DMS153 (cell line): ENCODE measurements around the gene TSPEAR.
"Not testable (repeated sequence)": the region's sequence is repeated elsewhere in the genome, so short reads cannot be mapped to it uniquely, and the experiment has no call there.

Source experiments
- DNase-seq: peaks from one replicate; lab custom pipeline; 2025; lab: John Stamatoyannopoulos, UW

The TSPEAR gene

DNA sequence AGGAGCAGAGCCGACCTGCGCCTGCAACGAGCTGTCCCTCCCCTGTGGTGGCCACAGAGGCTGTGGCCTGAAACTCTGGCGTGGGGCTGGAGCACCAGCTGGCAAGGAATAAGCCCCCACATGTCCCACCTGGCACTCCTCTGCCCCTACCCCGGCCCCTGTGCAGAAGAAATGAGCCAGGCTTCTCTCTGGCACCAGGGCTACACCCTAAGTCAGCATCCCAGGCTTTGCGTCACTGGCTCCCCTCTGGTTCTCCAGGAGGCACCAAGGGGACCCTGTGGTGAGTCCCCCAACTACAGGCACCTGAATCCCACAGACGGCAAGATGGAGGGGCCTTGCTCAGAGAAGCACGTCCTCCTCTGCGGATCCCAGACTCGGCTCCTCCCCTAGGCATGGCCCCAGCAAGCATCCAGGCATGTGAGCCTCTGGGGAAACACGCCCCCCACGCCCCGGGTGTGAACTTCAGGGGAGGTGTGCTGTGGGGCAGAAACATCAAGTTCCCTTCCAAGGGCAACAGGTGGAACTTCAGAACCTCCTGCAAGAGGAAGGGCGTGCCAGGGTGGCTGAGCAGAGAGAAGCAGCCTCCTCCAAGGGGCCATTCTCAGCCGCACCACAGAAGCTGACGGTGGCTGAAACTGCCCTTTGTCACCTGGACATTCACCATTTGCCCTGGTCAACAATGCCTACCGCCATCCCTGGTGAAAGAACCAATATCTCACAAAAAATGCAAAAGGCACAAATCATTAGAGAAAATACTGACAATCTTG lies 108.1 kb downstream of the TSPEAR start:
- DNase-seq, result no peak

DNA sequence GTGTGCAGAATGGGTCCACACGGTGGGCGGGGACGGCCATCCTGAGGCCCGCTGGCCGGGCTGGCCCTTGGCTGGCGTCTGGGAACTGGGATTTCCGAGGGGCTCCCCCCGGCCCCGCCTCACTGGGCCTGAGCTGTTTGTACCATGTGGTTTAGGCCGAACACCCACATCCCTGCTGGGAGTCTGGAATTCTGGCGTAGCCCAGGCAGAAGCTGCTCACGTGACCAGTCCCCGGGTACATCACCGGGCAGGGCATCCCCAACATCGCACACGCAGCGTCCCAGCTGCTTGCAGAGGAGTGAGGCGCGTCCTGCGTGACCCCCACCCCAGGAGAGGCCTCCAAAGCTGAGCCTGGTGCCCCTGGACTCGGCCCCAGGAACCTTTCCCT lies 108.9 kb downstream of the TSPEAR start:
- no peak for DNase-seq

DNA sequence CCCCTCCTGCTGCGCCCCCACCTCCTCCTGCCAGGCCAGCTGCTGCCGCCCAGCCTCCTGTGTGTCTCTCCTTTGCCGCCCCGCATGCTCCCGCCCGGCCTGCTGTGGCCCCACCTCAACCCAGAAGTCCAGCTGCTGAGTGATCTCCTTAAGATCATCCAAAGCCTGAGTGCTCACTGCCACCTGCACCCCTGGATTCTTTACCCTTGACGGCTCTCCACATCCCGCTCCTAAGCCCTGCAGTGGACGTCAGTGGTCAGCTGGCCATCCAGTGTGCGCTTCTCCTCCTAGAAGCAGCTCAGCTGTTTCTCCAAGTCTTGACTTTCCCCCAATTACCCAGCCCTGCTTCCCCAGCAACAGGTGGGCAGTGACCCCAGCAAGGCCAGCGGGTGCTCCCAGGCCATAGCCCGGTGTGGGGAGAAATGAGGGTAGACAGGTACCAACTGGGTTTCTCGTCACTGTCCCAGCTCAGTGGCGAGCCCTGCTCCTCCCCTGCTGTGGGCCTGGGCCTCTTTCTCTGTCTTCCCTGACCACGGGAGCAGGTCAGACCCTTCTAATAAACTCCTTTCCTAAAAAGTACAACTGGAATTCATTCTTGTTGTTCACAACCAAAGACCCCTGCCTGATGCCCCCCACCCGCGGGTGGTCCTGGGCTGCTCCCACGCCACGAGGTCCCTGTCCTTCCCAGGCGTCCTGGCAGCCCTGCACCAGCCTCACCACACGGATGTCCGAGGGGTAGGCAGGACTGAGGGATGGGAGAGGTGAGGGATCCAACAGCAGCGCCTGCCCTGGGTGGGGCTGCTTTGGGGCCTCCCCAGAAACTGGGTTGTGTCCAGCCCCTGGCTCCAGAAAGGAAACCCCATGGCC lies 109.5 kb downstream of the TSPEAR start:
- no peak for DNase-seq

DNA sequence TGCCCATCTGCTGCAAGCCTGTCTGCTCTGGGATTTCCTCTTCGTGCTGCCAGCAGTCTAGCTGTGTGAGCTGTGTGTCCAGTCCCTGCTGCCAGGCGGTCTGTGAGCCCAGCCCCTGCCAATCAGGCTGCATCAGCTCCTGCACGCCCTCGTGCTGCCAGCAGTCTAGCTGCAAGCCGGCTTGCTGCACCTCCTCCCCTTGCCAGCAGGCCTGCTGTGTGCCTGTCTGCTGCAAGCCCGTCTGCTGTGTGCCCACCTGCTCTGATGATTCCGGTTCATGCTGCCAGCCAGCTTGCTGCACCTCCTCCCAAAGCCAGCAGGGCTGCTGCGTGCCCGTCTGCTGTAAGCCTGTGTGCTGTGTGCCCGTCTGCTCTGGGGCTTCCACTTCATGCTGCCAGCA lies 110.3 kb downstream of the TSPEAR start:
- DNase-seq, result not testable (repeated sequence)

DNA sequence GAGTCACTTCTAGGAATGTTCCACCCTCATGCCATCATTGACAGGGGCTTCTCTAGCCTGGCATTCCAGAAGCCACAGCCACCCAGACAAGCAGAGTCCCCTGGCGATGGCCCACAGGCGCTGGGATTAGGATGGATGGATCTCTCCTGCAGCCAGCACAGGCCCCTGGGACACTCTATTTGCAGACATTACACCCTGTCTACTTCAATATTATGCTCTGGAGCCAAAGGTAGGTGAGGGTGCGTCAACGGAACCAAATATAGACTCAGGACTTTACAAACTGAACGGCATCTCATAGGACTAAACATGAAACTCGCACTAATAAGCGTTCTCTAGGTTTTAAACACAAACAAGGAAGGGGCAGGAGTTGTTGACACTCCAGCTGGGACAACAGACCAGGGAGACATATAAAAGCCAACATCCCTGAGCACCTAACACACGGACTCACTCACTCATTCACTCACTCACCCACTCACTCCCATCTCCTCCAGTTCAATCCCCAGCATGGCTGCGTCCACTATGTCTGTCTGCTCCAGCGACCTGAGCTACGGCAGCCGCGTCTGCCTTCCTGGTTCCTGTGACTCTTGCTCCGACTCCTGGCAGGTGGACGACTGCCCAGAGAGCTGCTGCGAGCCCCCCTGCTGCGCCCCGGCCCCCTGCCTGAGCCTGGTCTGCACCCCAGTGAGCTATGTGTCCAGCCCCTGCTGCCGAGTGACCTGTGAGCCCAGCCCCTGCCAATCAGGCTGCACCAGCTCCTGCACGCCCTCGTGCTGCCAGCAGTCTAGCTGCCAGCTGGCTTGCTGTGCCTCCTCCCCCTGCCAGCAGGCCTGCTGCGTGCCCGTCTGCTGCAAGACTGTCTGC lies 111.0 kb downstream of the TSPEAR start, which contains the start of gene KRTAP10-7:
KRTAP10-7 (plus strand) TSS at position 480 of the 861 bp plus-strand sequence; CDS start at position 505, 25 bp downstream.
- not testable (repeated sequence) for DNase-seq

DNA sequence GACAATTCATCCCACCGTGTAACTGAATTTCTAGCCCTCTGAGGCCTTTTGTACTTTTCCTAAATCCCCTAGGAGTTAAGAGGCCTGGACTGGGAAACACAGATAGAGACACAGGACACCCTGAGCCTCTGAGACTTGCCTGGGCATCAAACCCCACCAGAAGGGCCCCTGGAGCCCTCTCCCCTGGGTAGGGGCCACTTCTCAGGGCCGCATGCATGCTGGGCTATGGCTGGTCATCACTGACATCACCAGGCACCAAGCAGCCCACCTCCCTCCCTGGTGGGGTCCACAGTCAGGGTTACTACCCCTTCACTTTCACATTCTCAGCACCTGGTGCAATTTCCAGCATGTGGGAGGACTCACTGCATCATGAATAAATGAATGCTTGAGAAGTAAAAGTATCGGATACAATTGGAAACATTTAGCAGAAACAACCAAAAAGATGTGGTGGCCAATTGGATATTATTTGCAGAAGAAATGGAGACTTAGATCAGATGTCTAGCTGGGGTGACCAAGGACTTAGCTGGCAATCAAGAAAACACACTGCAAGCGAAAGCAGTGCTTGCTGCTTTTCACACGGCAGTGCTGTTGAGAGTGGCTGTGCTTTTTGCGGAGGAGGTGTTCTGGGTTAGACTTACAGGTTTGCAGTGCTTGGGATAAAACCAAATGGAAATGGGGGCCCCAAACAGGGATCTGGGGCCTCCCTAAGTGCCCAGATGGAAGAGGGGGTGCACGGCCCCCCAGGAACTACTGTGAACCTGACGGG lies 111.9 kb downstream of the TSPEAR start:
- no peak for DNase-seq

DNA sequence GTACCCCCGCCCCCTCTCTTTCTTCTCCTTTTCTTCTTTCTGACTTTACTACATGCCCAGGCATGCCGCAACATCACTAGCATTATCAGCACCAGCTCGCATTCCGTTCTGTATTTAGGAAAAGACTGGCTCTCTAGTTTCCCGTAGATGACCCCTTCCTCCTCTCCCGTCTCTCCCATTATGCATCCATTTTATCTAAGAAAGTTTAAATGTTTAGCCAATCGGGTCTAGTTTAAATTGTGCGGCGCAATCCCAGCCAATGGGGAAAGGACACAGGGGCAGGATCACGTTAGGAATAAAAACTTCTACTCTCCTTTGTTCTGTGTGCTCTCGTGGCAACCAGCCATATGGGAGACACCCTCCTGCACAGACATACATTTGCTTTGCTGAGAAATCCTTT lies 113.3 kb downstream of the TSPEAR start:
- no peak for DNase-seq

DNA sequence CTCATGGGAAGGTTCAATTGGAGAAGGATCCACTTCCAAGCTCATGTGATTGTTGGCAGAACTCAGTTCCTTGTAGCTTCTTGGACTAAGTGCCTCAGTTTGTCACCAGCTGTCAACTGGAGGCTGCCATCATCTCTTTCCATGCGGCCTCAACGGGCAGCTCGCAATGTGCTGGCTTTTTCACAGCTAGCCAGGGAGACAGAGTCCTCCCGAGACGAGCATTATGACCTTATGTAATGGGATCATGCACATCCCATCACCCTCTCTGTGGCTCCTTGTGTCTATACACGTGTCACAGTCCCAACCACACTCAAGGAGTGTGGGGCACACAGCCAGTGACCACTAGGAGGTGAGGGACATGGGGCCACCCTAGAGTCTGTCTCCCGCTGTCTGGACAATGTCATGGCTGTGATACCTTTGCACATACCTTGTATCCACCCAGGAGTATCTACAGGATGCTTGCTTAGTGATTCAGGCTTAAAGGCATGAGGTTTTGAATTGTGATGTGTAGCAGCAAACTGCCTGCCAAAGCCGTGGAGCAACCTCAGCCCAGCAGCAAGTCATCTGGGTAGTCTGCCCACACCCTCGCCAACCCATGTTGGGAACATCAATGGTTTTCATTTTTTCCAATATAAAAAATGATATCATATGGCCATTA lies 115.2 kb downstream of the TSPEAR start:
- DNase-seq, result no peak

DNA sequence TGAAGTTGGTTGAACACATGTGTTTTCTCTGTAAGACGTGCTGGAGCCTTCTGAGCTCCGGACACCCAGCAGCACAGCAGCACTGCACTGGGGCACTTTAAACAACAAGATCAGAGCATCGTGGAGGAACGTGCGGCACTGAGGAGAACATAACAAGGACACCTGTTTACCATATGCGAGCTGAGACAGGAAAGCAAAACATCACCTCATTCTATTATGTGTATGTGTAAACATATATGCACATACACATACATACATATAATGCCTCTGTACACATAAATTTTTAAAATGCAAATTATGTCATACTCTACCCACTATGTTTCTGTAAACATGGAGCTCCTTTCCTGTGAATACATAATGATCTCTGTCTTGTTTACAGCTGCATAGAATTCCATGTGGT lies 115.8 kb downstream of the TSPEAR start:
- no peak for DNase-seq

DNA sequence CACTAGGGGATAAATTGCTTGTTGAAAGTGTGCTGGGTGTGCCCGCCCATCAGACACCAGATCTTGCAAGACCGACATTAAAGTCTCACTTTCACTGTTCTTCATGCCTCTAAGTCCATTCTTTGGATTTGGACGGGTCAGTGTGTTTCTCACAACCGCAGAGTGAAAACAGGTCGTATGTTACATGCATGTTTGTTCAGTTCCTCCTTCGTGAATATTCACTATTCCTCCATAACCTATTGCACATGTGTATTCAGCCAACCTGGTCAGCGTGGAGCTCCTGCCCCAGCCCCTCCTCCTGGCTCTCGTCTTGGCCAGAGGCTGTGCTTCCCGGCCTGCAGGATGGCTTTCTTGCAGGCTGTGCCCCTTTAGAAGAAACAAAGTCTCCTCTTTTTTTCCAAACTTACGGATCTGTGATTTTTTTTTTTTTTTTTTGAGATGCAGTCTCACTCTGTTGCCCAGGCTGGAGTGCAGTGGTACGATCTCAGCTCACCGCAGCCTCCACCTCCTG lies 116.9 kb downstream of the TSPEAR start:
- DNase-seq, result no peak

DNA sequence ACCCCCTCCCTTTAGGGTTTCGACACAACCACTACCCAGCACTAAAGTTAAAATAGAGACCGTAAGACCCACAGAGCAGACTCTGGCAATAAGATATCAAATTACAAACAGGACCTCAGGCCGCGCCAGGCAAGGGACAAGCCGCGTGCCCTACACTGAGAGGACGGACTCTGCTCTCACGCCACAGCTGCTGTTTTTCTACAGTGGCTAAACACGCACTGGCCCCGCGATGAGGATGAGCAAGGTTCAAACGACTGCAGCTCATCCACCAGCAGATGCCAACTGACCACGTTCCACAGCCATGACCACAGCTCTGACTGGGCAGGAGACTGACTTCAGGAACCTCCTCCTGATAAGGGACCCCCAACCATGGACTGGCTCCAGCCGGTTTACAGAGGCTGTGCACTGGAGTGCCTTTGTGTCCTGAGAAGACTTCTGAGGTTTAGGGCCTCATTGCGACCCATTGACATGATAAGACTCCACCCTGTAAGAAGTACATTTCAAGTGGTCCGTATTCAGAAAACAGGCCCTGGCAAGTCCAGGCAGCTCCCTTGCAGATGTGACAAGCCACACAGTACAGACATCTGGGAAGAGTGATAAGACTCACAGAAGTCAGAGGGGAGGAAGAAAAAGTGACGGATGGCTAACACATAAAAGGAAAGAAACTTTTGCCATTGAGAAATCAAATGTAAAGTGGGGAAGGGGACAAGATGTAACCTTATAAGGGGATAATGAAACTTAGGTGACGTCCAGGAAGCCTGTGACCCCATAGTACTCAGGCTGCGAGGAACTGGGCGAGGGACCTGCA lies 117.6 kb downstream of the TSPEAR start:
- DNase-seq, result no peak

DNA sequence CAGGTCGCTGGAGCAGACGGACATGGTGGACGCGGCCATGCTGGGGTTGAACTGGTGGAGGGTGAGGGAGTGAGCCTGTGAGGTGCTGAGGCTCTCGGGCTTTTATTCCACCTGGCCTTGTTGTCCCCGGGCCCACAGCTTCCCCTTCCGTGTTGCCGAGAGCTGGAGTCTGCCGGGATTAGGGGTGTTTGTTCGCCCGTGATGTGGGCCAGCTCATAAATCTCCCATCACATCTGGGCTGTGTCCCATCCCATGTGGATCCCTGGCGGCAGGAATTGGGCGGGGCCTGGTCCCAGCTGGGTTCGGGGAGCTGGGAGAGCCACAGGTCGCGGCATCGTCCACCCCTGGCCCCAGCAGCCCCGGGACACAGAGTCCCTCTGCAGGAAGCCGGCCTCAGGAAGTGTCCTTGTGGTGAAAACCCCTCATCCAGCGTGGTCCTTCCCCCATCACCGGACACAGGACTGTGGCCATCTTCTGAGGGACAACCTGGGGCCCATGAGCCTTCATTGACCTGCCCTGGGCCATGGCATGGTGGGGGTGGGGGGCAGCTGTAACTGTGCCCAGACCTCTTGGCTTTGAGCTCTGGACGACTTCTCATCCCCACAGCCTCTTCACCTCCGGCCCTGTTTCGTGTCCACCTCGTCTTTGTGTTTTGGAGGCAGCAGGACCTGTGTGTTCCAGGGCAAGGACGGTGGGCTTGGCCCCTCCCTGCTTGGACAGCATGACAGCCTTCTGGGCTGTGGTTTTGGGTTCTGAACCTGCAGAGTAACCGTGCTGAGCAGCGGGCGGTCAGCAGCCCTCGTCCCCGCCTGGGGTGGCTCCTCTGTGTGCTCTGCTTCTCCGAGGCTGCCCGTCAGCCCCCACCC lies 118.7 kb downstream of the TSPEAR start, which contains the start of gene KRTAP10-6:
KRTAP10-6 (minus strand) TSS at position 60 of the 866 bp plus-strand sequence; CDS start at position 39, 21 bp downstream.
- DNase-seq, result no peak

DNA sequence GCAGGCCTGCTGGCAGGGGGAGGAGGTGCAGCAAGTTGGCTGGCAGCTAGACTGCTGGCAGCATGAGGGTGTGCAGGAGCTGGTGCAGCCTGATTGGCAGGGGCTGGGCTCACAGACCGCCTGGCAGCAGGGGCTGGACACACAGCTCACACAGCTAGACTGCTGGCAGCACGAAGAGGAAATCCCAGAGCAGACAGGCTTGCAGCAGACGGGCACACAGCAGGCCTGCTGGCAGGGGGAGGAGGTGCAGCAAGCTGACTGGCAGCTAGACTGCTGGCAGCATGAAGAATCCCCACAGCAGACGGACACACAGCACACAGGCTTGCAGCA lies 119.6 kb downstream of the TSPEAR start:
- DNase-seq, result not testable (repeated sequence)

DNA sequence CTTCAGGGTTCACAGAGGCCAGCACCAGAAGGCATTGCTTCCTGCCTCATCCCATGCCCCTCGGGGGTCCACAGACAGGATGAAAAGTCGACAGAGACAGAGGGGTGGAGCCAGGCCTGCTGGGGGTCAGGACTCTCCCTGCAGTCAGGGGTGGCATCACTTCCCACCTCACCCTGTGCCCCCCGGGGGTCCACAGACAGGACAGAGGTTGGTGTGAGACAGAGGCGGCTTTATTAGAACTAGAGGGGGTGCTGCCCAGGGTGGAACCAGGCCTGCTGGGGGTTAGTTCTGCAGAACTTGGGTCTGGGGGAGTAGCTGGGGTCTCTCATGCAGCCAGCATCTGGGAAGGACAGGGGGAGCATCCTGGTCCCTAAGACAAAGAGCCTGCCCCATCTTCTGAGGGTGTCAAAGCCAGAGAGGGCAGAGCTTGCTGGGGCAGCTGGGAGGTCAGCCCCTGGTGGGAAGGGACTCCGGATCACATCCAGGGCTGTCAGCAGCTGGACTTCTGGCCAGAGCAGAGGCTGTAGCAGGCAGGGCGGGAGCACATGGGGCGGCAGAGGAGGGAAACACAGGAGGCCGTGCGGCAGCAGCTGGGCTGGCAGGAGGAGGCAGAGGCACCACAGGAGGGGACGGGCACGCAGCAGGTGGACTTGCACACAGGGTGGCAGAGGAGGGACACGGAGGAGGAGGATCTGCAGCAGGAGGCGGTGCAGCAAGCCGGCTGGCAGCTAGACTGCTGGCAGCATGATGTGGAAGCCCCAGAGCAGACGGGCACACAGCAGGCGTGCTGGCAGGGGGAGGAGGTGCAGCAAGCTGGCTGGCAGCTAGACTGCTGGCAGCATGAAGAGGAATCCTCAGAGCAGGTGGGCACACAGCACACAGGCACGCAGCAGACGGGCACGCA lies 120.2 kb downstream of the TSPEAR start:
- DNase-seq, result not testable (repeated sequence)

DNA sequence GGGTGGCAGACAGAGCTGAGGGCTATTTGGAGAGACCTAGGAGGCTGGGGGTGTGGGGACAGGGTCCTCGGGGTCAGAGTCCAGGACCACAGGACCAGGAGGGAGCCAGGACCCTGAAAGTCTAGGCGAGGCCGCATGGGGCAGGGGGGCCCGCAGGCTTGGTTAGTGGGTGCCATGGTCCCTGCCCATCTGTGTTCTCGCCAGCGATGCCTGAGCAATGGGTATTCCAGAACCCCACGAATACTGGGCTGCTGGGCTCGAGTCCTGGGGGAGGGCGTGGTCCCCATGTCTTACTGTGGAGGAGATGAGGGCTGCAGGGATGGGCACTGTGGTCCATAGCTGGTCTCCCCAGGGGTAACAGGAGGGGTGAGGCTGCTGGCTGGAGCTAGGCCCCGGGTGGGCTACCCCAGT lies 121.1 kb downstream of the TSPEAR start:
- no peak for DNase-seq

DNA sequence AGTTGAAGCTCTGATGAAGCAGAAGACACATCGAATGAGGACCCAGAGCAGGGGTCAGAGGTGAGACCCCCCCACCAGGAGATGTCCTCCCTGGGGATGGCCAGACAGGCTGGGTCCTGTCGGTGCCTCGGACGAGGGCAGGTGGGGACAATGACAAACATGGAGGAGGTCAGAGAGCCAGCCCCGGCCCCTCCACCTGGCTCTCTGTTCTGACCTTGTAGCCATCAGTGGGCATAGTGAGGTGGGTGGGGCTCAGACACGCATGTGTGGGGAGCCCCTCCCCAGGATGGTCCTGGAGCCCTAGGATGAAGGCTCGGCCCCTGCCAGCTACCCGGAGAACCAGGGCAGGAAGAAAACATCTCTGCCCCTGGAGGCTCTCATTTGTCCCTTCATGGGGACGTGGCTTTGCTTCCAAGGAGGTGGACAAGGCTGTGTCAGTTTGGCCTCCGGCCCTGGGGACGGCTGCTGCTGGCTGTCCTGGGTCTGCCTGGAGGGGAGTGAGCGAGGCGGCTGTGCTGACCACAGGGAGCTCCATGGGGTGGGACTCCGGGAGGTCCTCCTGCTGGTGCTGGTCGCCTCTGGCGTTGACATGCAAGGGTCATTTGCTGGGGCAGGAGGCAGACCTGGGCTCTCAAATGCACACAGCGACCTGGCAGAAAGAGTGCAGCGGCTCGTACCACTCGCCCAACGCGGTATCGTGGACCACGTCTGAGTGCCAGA lies 121.6 kb downstream of the TSPEAR start:
- no peak for DNase-seq

DNA sequence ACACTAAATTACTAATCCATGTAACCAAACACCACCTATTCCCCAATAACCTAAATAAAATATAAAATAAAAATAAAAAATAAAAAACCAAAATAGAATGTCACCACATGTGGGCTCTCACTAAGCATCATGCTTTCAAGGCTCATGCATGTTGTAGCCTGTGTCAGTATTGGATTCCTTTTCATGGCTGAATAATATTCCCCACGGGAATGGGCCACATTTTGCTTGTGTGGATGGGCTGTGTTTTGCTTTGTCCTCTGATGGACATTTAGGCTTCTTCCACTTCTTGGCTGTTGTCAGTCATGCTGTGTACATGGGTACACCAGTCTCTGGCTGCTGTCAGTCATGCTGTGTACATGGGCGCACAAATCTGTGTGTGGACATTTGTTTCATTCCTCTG lies 122.3 kb downstream of the TSPEAR start:
- no peak for DNase-seq
